Cardiac septum (tissue), 1 donor: ENCODE results near the gene ADORA2A. TPM values are rescaled to one million over a fixed set of nuclear protein-coding genes. Genes with fewer than 3 reads are reported as not detected.

ENCODE experiments used
- DNase-seq: peaks from one replicate; pipeline ENCODE4 v3.0.0-alpha.2; 2020; ENCODE audit warnings: low spot score
- intact Hi-C: fragments of 100-400 bp; cut with DNase I; formaldehyde crosslinking; loops from one replicate; pipeline ENCODE4 v1.14.0; 2022
- long read RNA-seq: library from polyadenylated mRNA; unstranded; transcript quantifications from one replicate; pipeline ENCODE4 v2.0.0, GENCODE V29; 2021
- total RNA-seq: library from RNA; stranded (reverse); fragmentation: NEBNext Ultra II Directional; extraction: Animal tissue kit (Norgen Biotek cat#: 25700); gene quantifications from one replicate; pipeline ENCODE4 v1.2.1, GENCODE V29; 2021
- donor health status: DM: no; HTN: no; CAD: no.

ADORA2A gene
- 5.3 TPM for total RNA-seq
- long read RNA-seq, partial matches to known transcripts, result 4 of 12 reads
- long read RNA-seq, other reads (novel, unspliced or antisense), result 8 of 12 reads

DNA sequence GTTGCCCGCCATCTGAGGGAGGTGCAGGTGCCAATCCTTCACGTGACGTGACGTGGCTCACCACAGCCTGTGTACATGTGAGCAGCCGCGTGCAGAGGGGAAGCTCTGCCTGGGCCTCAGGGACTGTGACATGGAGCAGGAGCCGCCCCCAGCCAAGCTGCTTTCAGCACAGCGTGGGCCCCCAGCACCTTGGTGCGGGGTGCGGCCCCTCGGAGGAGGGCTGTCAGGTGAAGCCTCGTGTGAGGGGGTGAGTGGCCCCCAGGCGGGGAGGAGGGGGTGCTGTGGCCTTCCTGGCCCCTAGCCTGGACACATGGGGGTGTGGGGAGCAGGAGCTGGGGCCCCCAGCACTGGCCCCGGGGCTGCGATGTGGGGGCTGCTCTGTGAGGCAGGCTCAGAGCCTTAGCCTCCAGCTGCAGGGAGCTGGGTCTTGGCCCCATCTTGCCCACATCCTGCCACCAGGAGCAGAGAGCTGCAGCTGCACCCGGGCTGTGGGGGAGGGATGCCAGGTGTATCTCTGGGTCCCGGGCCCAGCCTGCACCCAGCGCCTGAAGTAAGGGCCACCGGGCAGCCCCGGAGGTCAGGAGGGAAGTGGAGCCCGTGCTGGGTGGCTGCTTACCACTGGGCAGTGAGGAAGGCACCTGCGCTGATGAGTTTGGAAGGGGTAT lies at the start of gene ADORA2A:
ADORA2A (plus strand) TSS at position 100 of the 665 bp plus-strand sequence. CDS start 5,806 bp downstream, outside the sequence.
- intact Hi-C loops, result no loop called here
- DNase-seq, result peak; percentile 92

DNA sequence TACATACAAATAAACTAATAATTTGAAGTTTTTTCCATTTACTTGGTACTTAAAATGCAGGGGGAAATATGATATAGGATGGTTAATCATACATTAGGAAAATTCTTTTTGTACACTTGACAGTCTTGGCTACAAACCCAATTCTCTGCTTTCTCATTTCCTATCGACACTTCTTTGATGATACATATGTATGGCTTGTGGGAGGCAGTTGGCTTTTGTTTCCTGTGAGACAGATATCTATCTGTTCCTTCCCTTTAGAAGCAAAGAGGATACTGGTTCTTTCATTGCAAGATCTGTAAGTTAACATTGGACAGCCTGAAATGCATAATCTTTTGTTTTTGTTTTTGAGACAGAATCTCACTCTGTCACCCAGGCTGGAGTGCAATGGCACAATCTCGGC lies 47.9 kb upstream of the ADORA2A start:
- intact Hi-C loops, result no loop called here
- no peak for DNase-seq

GRCh38 chr22:24380220-24380904 lies 47.0 kb upstream of the ADORA2A start:
- DNase-seq, result no peak
- intact Hi-C loops, result no loop called here

DNA sequence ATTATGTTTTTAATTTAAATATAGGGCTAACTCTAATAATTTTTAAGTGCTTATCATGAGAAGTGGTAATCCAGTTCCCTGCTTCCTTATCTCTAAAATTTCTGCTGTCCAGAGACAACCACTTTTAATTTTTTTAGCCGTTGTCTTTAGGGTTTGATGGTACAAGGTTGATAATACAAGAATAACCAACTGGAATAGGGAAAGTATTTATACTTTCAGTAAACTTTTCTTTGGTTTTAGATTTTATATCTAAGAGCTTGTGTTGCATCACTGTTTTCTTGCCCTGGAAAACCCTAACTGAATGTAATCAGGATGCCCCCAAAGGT lies 46.5 kb upstream of the ADORA2A start:
- no peak for DNase-seq
- intact Hi-C loops, result no loop called here

- no peak for DNase-seq
- intact Hi-C loops, result no loop called here
These were observed 44.3 kb upstream of the ADORA2A start for GRCh38 chr22:24383061-24383460.

- intact Hi-C loops, result no loop called here
These were observed 43.3 kb upstream of the ADORA2A start for GRCh38 chr22:24384131-24384530.

DNA sequence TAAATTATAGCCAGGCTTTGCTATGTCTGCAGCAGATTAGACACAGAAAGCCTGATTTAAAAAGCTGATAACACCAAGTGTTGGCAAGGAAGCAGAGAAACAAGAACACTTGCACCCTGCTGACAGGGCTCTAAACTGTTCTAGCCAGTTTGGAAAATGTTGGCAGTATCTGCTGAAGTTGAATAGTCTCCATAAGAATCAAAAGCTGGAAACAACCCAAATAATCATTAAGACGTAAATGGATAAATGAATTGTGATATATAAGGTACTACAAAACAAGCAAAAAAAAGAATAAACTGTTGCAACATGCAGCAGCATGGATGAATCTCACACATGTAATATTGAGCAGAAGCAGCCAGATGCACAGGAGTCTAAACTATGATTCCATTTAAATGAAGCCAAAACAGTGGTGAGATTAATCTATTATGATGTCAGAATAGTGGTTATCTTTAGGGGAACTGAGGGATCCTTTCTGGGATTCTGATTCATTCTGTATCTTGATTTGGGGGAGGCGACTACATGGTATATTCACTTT lies 40.4 kb upstream of the ADORA2A start:
- intact Hi-C loops, result no loop called here
- no peak for DNase-seq

More at GRCh38 chr22:24384131-24384530, 43.3 kb upstream of the ADORA2A start:
- DNase-seq, result no peak

DNA sequence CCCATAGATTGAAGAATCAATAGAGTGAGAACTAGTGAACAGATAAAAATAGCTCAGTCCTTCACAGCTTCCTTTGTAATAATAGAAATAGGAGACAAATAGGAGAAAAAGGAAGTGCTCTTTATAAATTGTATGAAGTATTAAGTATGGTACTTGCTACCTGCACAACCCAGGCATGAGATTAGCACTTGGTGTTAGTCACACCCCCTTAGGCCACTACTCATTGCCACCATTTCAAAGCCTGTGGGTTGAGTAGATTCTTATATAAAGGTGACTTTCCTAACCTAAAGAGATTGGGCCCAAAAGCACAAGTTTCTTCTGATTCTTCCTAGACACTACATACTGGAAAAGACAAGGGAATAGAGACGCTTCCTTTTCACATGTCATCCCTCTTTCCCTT lies 37.7 kb upstream of the ADORA2A start:
- intact Hi-C loops, result no loop called here
- no peak for DNase-seq

- intact Hi-C loops, result no loop called here
- no peak for DNase-seq
These were observed 37.2 kb upstream of the ADORA2A start for GRCh38 chr22:24390156-24390555.

GRCh38 chr22:24390576-24390975 lies 36.8 kb upstream of the ADORA2A start:
- intact Hi-C loops, result no loop called here
- no peak for DNase-seq

GRCh38 chr22:24391836-24392217 lies 35.6 kb upstream of the ADORA2A start:
- no peak for DNase-seq
- intact Hi-C loops, result no loop called here

GRCh38 chr22:24392218-24392931 lies 35.0 kb upstream of the ADORA2A start:
- DNase-seq, result no peak
- intact Hi-C loops, result no loop called here

GRCh38 chr22:24393012-24393559 lies 34.3 kb upstream of the ADORA2A start:
- intact Hi-C loops, result no loop called here

DNA sequence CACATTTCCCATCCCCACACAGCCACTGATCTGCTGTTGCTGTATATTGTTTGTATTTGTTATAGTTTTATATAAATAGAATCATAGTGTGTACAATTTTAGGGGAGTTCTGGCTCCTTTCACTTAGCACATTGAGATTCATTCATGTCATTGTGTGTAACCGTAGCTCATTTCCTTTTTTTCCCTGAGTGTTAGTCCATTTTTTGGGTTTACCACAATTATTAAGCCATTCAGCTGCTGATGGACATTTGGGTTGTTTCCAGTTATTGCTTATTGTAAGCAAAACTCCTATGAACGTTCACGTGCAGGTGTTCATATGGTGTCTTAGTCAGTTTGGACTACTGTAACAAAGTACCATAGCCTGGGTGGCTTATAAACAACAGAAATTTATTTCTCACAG lies 33.6 kb upstream of the ADORA2A start:
- intact Hi-C loops, result no loop called here
- no peak for DNase-seq

More at GRCh38 chr22:24393012-24393559, 34.3 kb upstream of the ADORA2A start:
- no peak for DNase-seq

- intact Hi-C loops, result no loop called here
- DNase-seq, result no peak
These were observed 33.1 kb upstream of the ADORA2A start for GRCh38 chr22:24394254-24394653.

DNA sequence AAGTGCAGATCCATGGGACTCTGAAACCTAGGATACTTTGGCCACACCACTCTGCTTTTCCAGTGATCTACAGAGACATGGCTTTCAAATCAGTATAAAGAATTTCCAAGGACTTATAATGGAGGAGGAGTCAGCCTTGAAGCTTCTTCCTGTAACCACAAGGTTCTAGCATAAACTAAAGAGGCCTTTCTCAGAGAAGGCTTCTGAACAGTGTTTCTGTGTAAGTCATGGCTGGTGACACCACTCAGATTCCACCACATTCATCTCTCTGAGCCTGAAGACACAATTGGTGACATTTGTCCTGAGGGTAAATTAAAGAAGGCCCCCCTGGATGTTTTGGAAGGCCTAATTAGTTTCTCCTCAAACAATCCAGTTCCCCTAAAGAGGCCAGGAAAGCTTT lies 29.0 kb upstream of the ADORA2A start:
- DNase-seq, result no peak
- intact Hi-C loops, result no loop called here

- intact Hi-C loops, result no loop called here
- DNase-seq, result no peak
These were observed 27.2 kb upstream of the ADORA2A start for GRCh38 chr22:24400034-24400725.

- intact Hi-C loops, result no loop called here
- no peak for DNase-seq
These were observed 26.4 kb upstream of the ADORA2A start for GRCh38 chr22:24400726-24401596.

GRCh38 chr22:24401931-24402367 lies 25.4 kb upstream of the ADORA2A start:
- DNase-seq, result no peak

More at GRCh38 chr22:24401931-24402367, 25.4 kb upstream of the ADORA2A start:
- intact Hi-C loops, result no loop called here
